Right hindlimb (tissue), 1 donor: ENCODE data around the gene ST6GAL1.
"Not testable (repeated sequence)": the region's sequence is repeated elsewhere in the genome, so short reads cannot be mapped to it uniquely, and the experiment has no call there.

Experiments used
- DNase-seq: peaks from one replicate; pipeline ENCODE4 v3.0.0-alpha.2; 2018

The ST6GAL1 gene

DNA sequence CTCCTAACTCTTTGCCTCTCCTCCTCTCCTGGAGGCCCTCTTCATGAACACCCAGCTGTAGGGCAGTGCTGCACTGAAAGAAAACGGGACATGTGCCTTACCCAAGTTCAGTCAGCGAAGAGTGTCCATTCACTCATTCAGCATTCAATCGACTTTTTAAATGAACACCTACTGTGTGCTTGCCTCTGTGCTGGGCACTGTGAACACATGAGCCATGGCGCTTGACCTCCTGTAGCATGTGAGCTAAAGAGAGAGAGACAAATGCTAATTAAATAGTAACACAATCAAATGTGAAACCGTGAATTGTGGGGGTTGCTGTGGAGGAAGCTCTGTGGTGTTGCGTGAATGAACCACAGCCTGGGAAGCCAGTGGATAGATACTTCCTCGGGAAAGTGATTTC lies 43.4 kb downstream of the ST6GAL1 start:
- DNase-seq = no peak

DNA sequence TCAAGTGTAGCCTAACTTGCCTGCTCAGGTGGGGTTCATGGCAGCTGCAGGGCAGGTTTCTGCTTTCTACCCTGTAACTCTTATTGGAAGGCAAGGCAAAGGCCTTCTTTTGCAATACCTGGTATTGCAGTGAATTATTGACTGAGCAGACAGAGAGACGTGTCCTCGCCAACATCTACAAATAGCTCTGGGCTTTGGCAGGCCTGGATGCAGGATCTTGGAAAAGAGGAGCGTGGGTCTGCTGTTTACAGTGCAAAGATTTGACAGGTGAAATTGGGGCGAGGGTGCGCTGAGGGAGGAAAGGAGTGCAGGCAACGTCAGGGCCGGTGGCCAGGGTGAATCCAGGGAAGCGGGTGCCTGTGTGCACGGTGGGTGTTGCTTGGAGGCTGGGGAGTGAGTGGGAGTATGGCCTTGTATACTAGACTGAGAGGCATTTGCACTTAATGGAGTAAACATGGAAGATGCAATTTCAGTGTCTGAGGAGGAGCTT lies 44.5 kb downstream of the ST6GAL1 start:
- no peak for DNase-seq

DNA sequence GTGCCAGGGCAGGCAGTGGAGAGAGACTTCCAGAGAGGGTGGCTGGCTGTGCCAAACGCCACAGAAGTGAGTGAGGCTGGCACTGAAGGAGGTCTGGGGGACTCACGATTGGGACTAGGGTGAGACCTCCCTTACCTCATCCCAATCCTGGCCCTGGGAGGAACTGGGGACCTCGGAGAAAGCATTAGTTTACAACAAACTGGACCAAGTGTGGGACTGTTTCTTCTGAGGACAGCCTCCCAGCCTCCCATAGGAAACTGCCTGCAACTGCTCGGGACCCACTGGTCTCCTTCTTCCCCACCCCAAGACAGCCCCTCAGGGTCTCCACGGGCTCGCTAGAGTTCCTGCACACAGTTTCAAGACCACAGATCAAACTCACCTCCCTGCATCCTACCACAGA lies 45.4 kb downstream of the ST6GAL1 start:
- no peak for DNase-seq

DNA sequence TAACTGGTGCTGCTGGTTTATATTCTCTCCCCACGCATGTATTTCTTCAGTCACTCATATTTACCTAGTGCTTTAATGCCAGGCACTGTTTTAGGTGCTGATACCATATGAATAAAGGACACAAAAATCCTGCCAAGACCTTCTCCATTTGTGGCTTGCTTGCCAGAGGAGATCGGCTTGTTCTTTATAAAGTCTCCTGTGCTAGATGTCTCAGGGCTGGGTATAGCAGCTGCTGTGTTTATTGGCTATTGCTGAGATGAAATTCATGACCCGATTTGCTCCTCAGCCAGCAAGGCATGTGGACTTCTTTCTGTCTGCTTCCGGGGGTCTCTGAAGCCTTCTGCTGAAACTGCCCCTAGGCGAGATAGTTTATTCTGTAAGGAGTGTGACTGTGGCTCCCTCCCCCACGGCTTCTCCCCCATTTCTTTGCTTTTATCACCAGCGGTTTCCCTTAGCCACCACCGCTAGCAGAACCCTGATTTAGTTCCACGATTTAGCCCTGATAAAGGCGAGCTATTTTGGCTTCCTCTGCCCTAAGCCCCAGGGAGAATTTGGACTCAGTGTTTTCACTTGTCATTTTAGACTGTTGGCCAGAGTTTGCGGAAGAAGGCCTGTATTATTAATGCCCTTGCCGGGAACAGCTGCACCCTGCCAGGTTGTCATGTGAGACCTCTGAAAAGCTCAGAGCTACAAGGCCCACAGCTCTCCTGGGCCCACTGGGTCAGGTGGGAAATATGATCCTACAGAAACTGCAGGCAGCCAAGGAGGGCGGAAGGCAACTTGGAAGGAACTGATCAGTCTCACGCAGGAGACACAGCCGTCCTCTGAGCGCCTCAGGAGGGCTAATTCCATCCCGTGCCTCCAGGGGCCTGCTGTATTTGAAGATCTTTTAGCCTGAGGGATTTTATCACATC lies 46.8 kb downstream of the ST6GAL1 start:
- DNase-seq = peak; percentile 64

DNA sequence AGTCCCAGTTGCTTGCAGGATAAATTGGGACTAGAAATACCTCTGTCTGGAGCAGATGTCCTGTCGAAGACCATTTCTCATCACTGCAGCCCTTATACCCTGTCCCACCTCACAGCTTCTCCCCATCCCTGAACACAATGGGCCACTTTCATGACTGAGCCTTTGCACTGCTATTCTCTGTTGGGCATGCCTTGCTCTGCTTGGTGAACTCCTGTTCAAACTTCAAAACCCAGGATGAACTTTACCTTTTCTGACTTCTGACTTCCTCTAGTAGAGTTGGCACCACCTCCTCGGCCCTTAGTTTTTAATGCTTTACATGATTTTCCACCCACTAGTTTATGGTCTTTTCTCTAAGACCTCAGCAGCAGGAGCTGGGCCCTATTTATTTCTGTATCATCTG lies 48.4 kb downstream of the ST6GAL1 start:
- DNase-seq = no peak

DNA sequence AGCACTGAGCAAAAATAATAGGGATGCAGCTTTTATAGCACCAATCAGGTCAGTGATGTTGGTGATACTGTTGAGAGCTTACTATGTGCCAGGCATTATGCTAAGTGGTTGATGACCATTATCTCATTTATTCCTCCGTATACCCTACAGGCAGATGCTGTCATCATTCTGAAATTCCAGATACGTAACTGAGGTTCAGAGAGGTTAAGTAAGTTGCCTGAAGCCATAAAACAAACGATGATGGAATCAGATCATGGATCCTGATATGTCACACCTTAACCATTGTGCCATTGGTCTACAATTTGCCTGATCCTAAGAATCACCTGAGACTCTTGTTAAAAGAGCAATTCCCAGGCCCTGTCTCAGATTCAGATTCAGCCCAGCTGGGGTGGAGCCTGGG lies 49.5 kb downstream of the ST6GAL1 start:
- DNase-seq = no peak

DNA sequence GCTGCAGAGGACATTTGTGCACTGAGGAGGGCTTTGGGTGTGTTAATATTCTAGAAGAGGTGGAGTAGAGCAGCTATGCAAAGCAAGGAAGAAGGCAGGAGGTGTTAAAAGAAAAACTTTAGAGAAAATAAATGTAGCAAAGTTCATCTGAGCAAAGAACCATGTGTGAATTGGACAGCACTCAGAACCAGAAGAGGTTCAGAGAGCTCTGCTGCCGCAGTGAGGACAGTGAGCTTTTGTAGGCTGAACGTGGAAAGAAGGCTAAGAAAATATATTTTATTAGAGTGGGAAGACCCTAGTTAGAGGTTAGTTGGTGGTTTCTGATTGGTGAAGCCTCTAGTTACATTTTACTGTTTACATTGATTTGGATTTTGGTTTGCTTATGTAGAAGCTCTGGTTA lies 50.7 kb downstream of the ST6GAL1 start:
- DNase-seq = no peak

DNA sequence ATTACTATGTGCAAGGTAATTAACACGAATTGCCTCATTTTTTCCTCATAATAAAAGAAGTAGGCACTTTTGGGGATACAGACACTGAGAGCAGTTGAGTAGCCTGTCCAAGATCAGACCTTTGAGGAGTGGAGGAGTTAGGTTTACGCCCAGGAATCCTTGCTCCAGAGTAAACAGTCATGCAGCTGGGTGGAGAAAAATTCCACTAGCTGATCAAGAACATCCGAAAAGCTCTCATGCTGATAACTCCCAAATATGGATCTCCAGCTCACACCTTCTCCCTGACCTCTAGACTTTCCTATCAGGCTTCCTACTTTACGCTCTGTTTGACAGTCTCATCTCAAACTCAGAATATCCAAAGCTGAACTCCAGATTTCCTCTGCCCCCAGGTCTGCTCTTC lies 53.3 kb downstream of the ST6GAL1 start:
- DNase-seq = no peak

DNA sequence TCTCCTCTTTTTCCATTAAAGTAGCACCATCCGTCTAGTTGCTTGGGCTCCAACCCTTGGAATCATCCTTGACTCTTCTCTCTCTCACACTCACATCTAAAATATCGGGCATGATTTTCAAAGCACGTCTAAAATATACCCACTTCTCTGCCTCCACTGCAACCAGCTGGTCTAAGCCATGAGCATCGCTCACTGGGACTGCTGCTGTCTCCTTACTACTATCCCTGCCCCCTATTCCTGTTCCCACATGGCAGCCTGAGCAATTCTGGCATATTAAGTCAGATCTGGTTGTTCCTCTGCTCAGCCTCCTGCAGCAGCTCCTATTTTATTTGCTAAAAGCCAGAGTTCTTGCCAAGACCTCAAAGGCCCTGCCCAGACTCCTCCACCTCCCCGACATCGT lies 53.7 kb downstream of the ST6GAL1 start:
- no peak for DNase-seq

DNA sequence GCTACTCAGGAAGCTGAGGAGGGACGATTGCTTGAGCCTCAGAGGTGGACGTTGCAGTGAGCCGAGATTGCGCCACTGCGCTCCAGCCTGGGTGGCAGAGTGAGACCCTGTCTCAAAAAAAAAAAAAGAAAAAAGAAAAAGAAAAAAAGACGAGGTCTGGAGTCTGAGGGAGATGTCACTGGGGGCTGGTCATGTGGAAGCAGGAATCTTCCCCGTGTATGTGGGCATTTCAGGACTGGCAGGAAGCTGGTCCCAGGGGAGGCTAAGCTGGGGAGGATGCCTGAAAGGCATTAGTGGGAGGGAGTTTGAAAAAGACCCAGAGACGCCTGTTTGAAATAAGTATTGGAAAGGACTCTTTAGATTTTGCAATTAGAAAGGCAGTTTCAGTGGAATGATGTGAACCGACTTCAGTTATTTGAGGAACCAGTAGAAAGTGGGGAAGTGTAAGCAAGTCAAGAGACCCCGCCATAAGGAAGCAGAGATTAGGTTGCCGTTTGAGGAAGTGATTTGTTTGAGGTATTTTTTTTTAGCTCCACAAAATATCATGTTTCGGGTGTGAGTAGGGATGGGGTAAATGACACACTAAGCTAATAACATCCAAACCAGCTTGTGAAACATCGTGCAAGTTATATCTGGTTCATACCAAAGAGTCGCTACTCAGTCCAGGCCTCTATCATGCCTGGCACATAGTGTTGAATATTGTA lies 55.5 kb downstream of the ST6GAL1 start:
- no peak for DNase-seq

DNA sequence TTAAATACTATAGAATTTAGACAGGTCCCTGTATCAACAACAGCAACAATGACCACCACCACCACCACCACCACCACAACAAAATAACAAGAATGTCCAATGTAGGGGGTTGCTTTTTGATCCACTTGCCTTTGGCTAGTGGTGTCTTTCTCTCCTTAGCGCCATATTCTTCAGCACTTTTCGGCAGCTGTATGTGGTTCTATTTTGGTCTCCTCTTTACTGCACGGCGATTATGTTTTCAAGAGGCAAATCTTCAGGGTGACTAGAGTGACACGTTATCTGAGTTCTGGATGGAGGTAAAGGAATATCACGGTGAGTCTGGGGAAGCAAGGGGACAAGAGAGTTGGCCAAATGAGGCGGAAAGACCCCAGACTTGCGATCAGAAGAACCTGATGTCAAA lies 56.1 kb downstream of the ST6GAL1 start:
- DNase-seq = no peak

DNA sequence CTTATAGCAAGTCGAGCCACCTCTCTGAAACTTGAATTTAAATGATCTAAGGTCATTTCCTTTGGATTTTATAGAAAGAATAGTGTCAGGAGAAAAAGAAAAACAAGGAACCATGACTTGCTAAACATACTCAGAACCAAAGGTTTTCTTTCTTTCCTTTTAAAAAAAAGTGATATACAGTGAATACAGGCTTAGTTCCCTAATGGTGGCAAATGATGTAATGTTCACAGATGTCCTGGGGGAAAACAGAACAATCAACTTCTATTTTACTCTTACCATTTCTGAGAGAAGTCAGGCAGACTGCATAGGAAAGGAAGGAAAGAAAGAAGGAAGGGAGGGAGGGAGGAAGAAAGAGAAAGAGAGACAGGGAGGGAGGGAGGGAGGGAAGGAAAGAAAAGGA lies 56.5 kb downstream of the ST6GAL1 start:
- no peak for DNase-seq

DNA sequence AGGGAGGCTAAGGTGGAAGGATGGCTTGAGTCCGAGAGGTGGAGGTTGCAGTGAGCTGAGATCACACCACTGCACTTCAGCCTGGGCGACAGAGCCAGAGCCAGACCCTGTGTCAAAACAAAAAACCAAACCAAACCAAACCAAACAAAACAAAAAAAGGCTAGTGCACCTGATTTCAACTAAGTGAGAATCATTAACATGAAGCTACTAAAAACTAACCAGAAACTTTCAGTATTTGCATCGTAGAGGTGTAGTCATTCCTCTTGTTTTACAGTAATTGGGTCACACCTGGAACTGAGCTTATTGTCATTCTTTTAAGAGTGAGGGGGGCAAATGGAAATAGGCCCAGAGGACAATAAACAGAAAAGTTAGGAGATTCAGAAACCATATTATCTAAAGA lies 58.5 kb downstream of the ST6GAL1 start:
- DNase-seq = no peak

DNA sequence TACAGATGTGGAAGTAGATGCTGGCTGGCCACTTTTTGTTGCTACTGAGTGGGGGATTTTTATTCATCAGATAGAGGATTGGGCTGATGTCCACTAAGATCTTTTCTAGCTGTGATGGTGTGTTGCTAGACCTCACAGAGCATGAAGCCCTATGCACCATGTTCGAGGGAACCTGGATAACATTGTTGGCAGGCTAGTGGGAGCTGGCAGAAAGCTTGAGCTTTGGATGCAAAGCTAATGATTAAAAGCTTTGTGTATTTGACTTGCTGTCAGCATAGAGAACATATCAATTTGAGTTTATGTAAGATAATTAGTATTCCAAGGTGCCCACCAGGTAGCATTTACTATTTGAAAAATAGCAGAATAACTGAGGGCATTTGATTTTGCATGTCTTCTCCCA lies 59.1 kb downstream of the ST6GAL1 start:
- DNase-seq = no peak

DNA sequence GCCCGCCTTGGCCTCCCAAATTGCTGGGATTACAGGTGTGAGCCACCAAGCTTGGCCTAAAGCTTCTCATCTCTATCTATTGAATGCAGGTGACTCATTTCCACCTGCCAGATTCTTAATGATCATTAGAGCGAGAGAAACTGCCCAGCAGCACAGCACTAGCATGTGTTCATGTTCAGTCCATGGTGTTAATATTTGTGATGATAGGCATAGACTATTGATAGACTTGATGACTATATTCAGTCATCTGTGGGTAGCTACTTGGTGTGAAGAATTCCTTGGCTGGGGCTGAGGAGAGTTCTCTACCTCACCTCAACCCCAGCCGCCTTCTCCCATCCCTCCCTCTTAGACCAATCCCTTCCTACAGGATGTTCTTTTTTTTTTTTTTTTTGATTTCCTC lies 60.0 kb downstream of the ST6GAL1 start:
- no peak for DNase-seq

DNA sequence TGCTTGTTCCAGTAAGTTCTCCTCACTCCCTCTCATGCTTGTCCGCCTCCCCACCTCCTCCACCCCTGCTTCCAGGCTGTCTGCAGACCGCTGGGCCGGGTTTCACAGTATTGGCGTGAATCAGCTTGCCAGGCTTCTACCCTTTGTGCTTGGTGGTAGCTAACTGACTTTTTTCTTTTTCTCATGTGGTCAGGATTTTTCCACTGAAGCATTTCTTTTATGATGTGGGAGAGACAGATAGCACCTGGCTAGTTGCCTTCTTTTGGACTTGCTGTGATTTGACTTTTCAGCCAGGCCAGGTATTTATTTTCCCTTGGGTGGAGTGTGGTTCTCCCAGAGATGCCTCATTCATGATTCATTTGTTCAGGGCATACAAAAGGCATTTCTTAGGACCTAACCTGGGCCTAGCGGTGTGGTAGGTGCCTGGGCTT lies 60.6 kb downstream of the ST6GAL1 start:
- no peak for DNase-seq

DNA sequence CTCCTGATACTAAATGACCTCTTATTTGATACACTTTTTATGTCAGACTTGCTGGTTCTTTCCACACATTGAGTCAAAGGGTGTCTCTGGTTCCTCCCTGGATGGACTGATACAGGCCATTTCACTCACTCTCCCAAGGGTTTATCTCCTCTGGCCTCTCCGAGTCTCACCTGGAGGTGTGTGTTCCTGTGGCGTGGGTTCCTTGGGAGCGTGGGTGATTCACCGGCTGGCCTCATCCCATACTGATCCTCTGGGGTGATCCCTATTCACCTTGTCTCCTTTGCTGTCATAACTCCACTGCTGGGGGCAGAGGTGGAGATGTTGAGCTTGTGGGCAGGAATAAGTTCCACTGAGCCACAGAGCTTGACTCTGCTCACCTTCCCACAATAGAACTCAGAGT lies 61.1 kb downstream of the ST6GAL1 start:
- DNase-seq = no peak

DNA sequence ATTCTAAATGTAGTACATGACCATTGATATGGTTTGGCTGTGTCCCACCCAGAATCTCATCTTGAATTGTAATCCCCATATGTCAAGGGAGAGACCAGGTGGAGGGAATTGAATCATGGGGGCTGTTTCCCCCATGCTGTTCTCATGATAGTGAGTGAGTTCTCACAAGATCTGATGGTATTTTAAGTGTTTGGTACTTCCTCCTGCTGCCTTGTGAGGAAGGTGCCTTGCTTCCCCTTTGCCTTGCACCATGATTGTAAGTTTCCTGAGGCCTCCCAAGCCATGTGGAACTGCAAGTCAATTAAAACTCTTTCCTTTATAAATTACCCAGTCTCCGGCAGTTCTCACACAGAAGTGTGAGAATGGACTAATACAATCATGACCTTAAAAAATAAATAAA lies 61.8 kb downstream of the ST6GAL1 start:
- DNase-seq = not testable (repeated sequence)

DNA sequence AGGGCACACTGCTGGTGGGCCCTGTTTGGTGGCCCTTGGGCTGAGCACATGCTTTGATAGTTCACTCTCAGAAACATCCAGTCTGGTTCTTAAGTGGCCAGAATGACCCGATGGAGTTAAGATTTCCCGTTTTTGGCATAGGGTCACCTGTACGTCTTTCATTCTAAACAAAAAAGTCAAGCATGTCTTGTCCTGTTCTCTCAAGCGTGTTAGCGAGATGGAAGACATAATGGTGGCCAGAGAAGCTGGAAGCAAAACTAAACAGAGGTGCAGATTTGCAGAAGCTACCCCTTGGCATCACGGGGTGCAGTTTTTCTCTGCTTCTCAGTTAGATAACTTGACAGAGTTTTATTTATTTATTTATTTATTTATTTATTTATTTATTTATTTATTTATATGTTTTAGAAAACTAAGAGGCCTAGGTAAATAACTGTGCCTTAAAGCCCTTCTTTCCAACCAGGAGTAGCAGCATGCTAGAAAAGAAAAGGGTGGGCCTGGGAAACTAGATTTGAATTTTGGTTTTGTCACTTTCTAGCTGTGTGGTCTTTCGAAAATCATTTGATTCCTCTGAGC lies 63.0 kb downstream of the ST6GAL1 start:
- DNase-seq = no peak

DNA sequence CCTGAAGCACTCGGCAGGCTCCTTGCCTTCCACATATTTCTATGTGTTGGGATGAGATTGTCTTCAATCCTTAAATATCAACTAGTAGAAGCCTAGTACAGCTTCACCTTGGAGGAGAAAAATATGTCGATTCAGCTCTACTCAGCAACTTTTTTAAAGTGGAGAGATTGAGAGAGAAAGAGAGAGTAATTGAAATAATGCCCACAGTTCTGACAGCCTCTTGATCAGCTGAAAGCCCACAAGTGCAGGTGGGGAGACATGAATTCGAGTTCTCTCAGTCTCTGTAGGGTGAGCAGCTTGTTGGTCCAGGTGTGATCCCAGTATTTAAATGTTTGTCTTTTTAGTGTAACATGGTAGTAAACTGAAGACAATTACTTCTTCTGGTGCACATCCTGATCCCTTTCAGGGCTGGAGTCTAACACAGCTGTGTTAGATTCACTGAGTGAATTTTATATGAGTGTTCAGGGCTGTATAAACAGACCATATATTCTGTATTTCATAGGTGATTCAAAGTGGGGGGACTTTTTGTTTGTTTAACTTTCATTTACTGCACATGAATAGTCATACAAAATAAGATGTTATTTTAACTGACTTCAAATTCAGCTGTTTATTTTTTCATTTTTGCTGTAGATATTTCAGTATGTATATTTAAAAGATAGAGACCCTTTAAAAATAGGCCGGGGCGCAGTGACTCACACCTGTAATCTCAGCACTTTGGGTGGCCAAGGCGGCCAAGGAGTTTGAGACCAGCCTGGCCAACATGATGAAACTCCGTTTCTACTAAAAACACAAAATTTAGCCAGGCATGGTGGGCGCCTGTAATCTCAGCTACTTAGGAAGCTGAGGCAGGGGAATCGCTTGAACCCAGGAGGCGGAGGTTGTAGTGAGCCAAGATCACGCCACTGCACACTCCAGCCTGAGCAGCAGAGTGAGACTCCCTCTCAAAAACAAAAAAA lies 64.0 kb downstream of the ST6GAL1 start:
- DNase-seq = no peak

DNA sequence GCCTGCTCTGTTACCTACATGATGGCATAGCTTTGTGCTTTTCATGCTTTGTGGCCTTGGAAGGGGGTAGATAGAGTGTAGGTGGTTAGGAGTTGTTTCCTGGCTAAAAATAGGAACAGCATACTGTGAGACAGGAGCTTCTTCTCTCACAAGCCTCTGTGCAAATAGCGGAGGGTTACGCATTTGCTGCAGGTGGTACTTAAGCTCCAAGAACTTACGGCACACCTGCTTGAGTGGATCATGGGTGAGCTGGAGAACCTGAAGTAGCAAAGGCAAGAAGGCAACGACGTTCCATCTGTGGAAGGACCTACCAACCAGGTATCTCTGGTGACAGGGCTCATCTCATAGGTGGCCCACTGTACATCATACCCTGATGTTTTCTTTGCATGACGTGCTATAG lies 66.0 kb downstream of the ST6GAL1 start:
- no peak for DNase-seq

DNA sequence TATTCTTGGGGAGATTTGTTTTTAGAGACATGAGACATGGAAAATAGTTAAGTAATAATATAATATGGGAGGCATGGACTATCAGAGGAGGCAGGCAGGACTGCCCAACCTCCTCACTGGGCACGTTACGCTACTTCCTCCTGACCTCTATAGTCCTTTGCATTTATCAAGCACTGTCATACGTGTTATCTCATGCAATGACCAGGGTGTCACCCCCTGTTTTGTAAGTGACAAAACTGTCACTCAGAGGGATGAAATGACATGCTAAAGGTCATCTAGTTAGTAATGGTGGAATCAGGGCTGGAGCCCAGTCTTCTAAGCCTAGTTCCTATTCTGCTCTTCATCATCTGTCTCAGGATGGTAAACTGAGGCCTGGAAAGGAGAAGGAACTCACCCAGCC lies 66.7 kb downstream of the ST6GAL1 start:
- no peak for DNase-seq

DNA sequence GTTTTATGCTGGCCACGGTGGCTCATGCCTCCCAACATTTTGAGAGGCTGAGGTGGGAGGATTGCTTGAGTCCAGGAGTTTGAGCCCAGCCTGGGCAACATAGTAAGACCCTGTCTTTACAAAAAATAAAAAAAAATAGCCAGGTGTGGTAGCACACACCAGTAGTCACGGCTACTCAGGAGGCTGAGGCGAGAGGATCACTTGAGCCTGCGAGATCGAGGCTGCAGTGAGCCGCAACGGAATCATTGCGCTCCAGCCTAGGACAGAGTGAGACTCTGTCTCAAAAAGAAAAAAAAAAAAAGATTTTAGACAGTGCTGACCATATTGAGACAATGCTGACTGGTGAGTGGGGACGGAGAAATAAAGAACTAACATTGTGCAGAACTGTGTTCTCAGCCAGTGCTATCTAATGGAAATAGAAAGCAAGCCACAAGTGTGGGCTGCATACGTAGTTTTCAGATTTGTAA lies 67.2 kb downstream of the ST6GAL1 start:
- no peak for DNase-seq
